Left lung (tissue), 10 donors: ENCODE measurements around the gene KNOP1. TPM values are rescaled to one million over a fixed set of nuclear protein-coding genes. Genes with fewer than 3 reads are reported as not detected.

Experiments used
- ATAC-seq: fragments of 200-7000 bp; cut with Tn5 transposase; one replicate; pipeline ENCODE4 v1.9.1; 2020; ENCODE audit warnings: moderate library complexity
- DNase-seq, 4 donors: peaks; one replicate each; pipeline ENCODE4 v3.0.0-alpha.2; 2013 to 2020
- H3K27ac ChIP-seq, 2 donors: fragments of 200-600 bp; sonication (generic) in 1 of 2; one replicate each; pipeline versions ENCODE4 v1.5.0 to v1.8.0; 2020 to 2021
- H3K27me3 ChIP-seq, 2 donors: fragments of 200-600 bp; sonication (generic) in 1 of 2; one replicate each; pipeline versions ENCODE4 v1.5.0 to v1.8.0; 2020 to 2021
- H3K36me3 ChIP-seq, 2 donors: fragments of 200-600 bp; sonication (generic) in 1 of 2; one replicate each; pipeline versions ENCODE4 v1.5.0 to v1.8.0; 2020 to 2021
- H3K4me1 ChIP-seq, 2 donors: fragments of 200-600 bp; one replicate each; pipeline ENCODE4 v1.8.0; 2021
- H3K4me3 ChIP-seq, 2 donors: fragments of 200-600 bp; sonication (generic) in 1 of 2; one replicate each; pipeline versions ENCODE4 v1.5.0 to v1.8.0; 2020 to 2021; ENCODE audit warnings: mild to moderate bottlenecking in 1 of 2
- H3K9me3 ChIP-seq, 2 donors: fragments of 200-600 bp; sonication (generic) in 1 of 2; one replicate each; pipeline versions ENCODE4 v1.5.0 to v1.8.0; 2020 to 2021
- intact Hi-C, 2 donors: fragments of 100-400 bp; cut with DNase I; formaldehyde crosslinking; loops; one replicate each; pipeline versions ENCODE4 v1.11.2 to v1.14.2; 2022
- polyA plus RNA-seq, 6 donors: library from polyadenylated mRNA; unstranded; fragments of 120-200 nt; gene quantifications; one replicate each; pipeline ENCODE4 v1.2.1, GENCODE V29; 2013; ENCODE audit not compliant: insufficient read length in 6 of 6
- total RNA-seq, 2 donors: library from RNA; stranded (reverse); fragmentation: NEBNext Ultra II Directional; extraction: Animal tissue kit (Norgen Biotek cat#: 25700); gene quantifications; one replicate each; pipeline ENCODE4 v1.2.1, GENCODE V29; 2021
- TF ChIP-seq, protein P1 (sequence below), 2 donors: fragments of 200-600 bp; sonication (generic) in 1 of 2; IDR thresholded peaks; one replicate each; pipeline versions ENCODE4 v1.5.0 to v1.8.0; 2021; ENCODE audit warnings: antibody characterized with exemption in 2 of 2
- donor health status: DM: no; HTN: yes; CAD: no.
- donor health status: DM: no; HTN: no; CAD: no.

The KNOP1 gene
- total and polyA plus RNA-seq, 8 donors: 12.5 to 49.0 (median 32.3) TPM

DNA sequence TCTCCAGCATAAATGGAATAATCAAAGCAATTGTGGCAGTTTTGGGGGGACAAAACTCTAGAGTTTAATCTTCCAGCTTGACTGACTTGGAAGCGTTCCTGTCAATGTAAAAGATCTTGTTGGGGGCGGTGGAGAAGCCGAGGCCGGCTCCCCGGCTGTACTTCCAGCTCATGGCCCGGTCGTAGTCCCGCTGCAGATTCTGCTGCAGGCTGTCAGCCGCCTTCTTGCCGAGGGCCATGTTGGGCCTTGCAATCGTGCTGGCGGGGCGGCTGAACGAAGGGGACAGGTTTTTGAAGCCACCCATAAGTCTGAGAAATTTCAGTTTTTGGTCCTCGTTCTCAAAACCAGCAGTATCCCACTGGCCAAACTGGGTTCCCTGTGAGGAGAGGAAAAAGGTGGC lies 11.2 kb downstream of the KNOP1 start:
- TF ChIP-seq, protein P1, sequence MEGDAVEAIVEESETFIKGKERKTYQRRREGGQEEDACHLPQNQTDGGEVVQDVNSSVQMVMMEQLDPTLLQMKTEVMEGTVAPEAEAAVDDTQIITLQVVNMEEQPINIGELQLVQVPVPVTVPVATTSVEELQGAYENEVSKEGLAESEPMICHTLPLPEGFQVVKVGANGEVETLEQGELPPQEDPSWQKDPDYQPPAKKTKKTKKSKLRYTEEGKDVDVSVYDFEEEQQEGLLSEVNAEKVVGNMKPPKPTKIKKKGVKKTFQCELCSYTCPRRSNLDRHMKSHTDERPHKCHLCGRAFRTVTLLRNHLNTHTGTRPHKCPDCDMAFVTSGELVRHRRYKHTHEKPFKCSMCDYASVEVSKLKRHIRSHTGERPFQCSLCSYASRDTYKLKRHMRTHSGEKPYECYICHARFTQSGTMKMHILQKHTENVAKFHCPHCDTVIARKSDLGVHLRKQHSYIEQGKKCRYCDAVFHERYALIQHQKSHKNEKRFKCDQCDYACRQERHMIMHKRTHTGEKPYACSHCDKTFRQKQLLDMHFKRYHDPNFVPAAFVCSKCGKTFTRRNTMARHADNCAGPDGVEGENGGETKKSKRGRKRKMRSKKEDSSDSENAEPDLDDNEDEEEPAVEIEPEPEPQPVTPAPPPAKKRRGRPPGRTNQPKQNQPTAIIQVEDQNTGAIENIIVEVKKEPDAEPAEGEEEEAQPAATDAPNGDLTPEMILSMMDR (IDR thresholded peaks at IDR 0.05): no peak
- Histone ChIP-seq H3K9me3 (no peaks in the 10 kb centered on the region), H3K4me3 (no peak overlapping the region), H3K27ac (no peak overlapping the region), H3K36me3 (peaks cover 0 to 75% of the 10 kb centered on the region in 2 donors), H3K27me3 (no peaks in the 10 kb centered on the region), H3K4me1 (peaks cover 0 to 27% of the 10 kb centered on the region in 2 donors)
- ATAC-seq (no peak), DNase-seq (no peak)
- intact Hi-C loops: no loop called here

DNA sequence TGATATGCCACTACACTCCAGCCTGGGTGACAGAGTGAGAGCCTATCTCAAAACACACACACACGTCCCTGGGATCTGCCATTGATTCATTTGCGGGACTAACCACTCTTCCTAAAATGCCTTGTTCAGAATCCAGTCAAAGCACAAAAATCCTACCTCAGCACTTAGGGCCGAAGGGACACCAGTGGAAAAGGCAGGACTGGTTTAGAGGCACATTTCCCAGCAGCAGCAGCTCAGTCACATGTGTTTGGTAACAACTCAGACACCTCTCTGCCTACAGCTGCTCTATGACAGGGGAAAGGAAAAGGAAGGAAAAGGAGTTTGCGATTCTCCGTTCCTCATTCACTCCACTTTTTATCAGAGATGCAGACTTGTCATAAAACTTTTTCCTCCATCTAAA lies 12.2 kb downstream of the KNOP1 start:
- no peak for DNase-seq
- H3K27ac ChIP-seq: peak overlapping the region in 1 of 2 donors; percentile 68
- intact Hi-C loops: no loop called here

DNA sequence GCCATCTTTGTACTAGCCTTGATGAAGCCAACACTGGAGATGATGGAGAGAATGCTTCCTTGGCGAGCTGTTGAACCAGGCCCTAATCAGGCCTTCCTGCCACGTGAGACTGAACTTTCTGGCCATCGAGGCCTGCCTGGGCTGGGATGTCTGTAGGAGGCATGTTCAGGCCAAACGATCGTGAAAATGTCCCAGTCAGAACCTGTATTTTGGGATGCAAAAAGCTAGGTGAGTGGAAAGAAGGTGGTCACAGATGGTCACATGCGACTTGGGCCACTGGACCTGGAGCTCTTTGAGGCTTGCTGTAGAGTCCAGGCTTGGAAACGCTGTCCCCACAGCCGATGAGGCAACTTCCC lies 12.9 kb downstream of the KNOP1 start:
- DNase-seq: no peak
- ATAC-seq: no peak
- intact Hi-C loops: no loop called here
- Histone ChIP-seq H3K27me3 (no peaks in the 10 kb centered on the region), H3K4me1 (peaks cover 7 to 31% of the 10 kb centered on the region in 2 donors), H3K36me3 (peaks cover 0 to 87% of the 10 kb centered on the region in 2 donors), H3K27ac (peak overlapping the region; percentile 68 to 81), H3K9me3 (no peaks in the 10 kb centered on the region), H3K4me3 (no peak overlapping the region)
- TF ChIP-seq, protein P1 (IDR thresholded peaks at IDR 0.05): no peak

More for the DNA sequence above, 12.2 kb downstream of the KNOP1 start:
- Histone ChIP-seq H3K4me1 (peaks cover under 1 to 27% of the 10 kb centered on the region in 2 donors), H3K36me3 (peaks cover 0 to 86% of the 10 kb centered on the region in 2 donors), H3K9me3 (no peaks in the 10 kb centered on the region), H3K27me3 (no peaks in the 10 kb centered on the region), H3K4me3 (no peak overlapping the region)
- TF ChIP-seq, protein P1 (IDR thresholded peaks at IDR 0.05): no peak
- no peak for ATAC-seq

DNA sequence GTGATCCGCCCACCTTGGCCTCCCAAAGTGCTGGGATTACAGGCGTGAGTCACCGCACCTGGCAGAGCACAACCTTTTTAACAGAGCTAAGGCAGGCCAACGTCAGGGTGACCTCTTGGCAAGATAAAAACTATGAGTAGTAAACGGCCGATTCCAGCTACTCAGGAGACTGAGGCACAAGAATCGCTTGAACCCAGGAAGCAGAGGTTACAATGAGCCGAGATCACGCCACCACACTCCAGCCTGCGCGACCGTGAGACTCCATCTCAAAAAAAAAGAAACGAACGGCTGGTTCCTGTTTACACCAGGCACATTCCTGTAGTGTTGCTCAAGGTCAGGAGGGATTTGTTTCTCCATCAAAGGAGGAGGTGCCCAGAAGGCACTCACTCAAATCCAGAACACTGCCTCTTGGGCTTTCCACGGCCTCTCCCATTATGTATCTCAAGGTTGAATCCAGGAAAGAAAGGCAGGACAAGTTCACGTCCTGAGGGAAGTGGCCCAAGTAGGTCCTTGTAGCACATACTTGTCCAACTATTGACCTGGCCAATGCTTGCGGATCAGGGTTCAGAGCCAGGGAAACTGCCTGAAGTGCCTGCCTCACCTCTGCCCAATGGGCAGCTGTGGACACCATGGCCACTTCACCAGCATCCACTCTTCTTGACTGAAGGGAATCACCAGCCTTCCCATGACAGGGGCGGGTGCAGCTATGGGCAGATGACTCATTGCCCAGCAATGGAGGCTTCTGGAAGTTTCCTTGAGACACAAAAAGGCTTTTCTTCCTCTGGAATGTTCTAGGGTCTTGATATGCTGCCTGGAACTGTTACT lies 13.5 kb downstream of the KNOP1 start:
- Histone ChIP-seq H3K9me3 (no peaks in the 10 kb centered on the region), H3K4me1 (peaks cover 10 to 37% of the 10 kb centered on the region in 2 donors), H3K36me3 (peaks cover 0 to 85% of the 10 kb centered on the region in 2 donors), H3K4me3 (no peak overlapping the region), H3K27ac (peak overlapping the region; percentile 68 to 81), H3K27me3 (no peaks in the 10 kb centered on the region)
- ATAC-seq: peak; percentile 79
- intact Hi-C loops: no loop called here
- peak in 1 of 4 donors; percentile 61 for DNase-seq
- TF ChIP-seq, protein P1 (IDR thresholded peaks at IDR 0.05): no peak

DNA sequence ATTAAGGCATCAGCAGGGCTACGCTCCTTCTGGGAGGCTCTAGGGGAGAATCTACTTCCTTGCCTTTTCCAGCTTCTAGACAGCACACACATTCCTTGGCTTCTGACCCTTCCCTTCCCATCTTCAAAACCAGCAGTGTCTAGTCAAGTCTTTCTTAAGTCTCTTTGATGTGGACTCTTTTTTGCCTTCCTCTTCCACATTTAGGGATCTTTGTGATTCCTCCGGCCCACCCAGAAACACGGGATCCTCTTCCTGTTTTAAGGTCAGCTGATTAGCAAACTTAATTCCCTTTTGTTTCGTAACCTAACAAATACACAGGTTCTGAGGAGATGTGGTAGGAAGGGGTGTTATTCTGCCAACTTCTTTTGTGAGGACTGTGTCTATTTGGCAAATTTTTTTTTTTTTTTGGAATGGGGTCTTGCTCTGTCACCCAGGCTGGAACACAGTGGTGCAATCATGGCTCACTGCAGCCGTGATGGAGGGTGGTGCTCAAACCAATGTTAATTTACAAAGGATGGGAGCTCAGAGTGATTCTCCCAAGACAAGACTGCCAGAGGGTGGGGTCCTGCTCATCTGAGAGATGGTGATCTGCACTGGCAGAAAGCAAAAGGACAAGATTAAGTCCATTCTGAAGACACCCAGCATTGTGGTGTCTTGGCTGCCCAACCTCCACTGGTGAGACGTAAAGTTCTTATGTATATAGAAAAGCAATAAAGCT lies 14.7 kb downstream of the KNOP1 start:
- intact Hi-C loops: no loop called here
- TF ChIP-seq, protein P1 (IDR thresholded peaks at IDR 0.05): no peak
- peaks cover 0 to 86% of the 10 kb centered on the region in 2 donors for H3K36me3 ChIP-seq
- H3K27me3 ChIP-seq: no peaks in the 10 kb centered on the region
- H3K27ac ChIP-seq: peak overlapping the region; percentile 68 to 81
- H3K4me1 ChIP-seq: peaks cover 10 to 39% of the 10 kb centered on the region in 2 donors
- H3K9me3 ChIP-seq: no peaks in the 10 kb centered on the region
- ATAC-seq (no peak), DNase-seq (no peak)
- no peak overlapping the region for H3K4me3 ChIP-seq
